Ovary (tissue), 9 donors: ENCODE results near the gene SSU72. TPM values are rescaled to one million over a fixed set of nuclear protein-coding genes. Genes with fewer than 3 reads are reported as not detected.
"Not testable (repeated sequence)": the region's sequence is repeated elsewhere in the genome, so short reads cannot be mapped to it uniquely, and the experiment has no call there.

Experiments
- DNase-seq, 5 donors: peaks; one replicate each; pipeline ENCODE4 v3.0.0-alpha.2; 2019 to 2020
- H3K27ac ChIP-seq, 2 donors: fragments of 200-600 bp; one replicate each; pipeline versions ENCODE4 v1.5.1 to v1.8.0; 2019 to 2022
- H3K27me3 ChIP-seq: fragments of 200-600 bp; one replicate; pipeline ENCODE4 v1.8.0; 2022
- H3K36me3 ChIP-seq: fragments of 200-600 bp; sonication (generic); one replicate; pipeline ENCODE4 v1.5.1; 2019
- H3K4me1 ChIP-seq: one replicate; pipeline ENCODE4 v1.8.1; 2013; ENCODE audit warnings: mild to moderate bottlenecking, moderate library complexity; ENCODE audit not compliant: insufficient read depth
- H3K4me3 ChIP-seq: fragments of 200-600 bp; sonication (generic); one replicate; pipeline ENCODE4 v1.5.1; 2017
- H3K9me3 ChIP-seq, 2 donors: fragments of 200-600 bp in 1 of 2; sonication (generic) in 1 of 2; one replicate each; pipeline versions ENCODE4 v1.5.1 to v1.8.1; 2013 to 2019; ENCODE audit warnings: mild to moderate bottlenecking in 1 of 2, moderate library complexity in 1 of 2
- EP300 ChIP-seq: sonication (generic); formaldehyde crosslinking; IDR thresholded peaks from one replicate; pipeline ENCODE4 v1.6.1; 2017; ENCODE audit warnings: antibody characterized with exemption
- POLR2A ChIP-seq: fragments of 450-650 bp; IDR thresholded peaks from one replicate; pipeline ENCODE4 v1.6.1; 2017; ENCODE audit warnings: antibody characterized with exemption, mild to moderate bottlenecking, moderate library complexity
- WGBS, 3 donors: extraction: QIAGEN DNeasy Blood & Tissue Kit in 1 of 3; methylation state at CpG; one replicate each; pipeline versions ENCODE4 v1.1.5 to v1.1.7; 2013 to 2017; 5-methylcytosine and 5-hydroxymethylcytosine counted together
- intact Hi-C, 4 donors: fragments of 100-400 bp; cut with DNase I; formaldehyde crosslinking; loops; one replicate each; pipeline versions ENCODE4 v1.11.0 to v1.15.1; 2022 to 2023
- polyA plus RNA-seq, 2 donors: library from polyadenylated mRNA; stranded (reverse); fragments of 200-250 nt in 1 of 2; fragments of 350-450 nt in 1 of 2; fragmentation: Illumina TruSeq in 1 of 2; extraction: RNeasy Lipid Tissue Mini Kit (QIAGEN cat#74804) in 1 of 2; gene quantifications; one replicate each; pipeline ENCODE4 v1.2.3, GENCODE V29; 2013 to 2014
- total RNA-seq, 7 donors: library from RNA; depleted of rRNA in 2 of 7; stranded (reverse); fragments of >200 nt in 2 of 7; fragmentation: NEBNext Ultra II Directional in 3 of 7; extraction: Animal tissue kit (Norgen Biotek cat#: 25700) in 3 of 7; gene quantifications; one replicate each; pipeline versions ENCODE4 v1.1.0 to v1.2.4, GENCODE V29; 2016 to 2023
- TF ChIP-seq, protein P1 (sequence below), 3 donors: fragments of 450-650 bp in 2 of 3; fragments of 200-600 bp in 1 of 3; IDR thresholded peaks; one replicate each; pipeline versions ENCODE4 v1.5.1 to v1.8.0; 2016 to 2022; ENCODE audit warnings: antibody characterized with exemption in 3 of 3, mild to moderate bottlenecking in 1 of 3
- donor health status: DM: no; HTN: no; CAD: no; lungs with moderate emphysema.
- donor health status: DM: no; HTN: no; CAD: no.
- donor health status: Bipolar disorder and iron deficiency.
- donor health status: DM: yes; HTN: yes; CAD: no.
- donor health status: DM: no; HTN: no; CAD: no.
- donor health status: DM: yes; HTN: yes; CAD: no.

Gene SSU72
- total and polyA plus RNA-seq, 9 donors = 72.3 to 119 (median 110) TPM

DNA sequence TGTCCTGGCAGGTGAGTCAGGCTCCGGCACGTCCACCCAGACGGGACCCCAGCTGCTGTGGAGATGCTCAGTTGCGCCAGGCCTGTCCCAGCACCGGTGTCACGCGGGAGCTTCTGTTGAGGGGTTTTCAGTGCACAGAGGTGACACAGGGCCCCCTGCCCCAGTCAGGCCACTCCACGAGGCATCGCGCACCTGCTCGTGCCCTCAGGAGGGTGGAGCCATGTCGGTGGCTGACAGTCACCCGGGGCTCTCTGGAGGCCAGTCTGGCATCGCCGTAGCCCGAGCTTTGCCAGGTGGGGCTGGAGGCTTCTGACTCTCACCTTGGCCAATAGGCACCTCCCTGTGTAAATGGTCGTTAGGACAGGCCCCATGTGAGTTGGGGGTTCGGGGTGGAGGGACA, 45.3 kb downstream of the SSU72 start:
- no peaks in the 10 kb centered on the region for H3K36me3 ChIP-seq
- DNase-seq = no peak
- TF ChIP-seq EP300 = no peak
- TF ChIP-seq POLR2A = no peak
- TF ChIP-seq, protein P1, sequence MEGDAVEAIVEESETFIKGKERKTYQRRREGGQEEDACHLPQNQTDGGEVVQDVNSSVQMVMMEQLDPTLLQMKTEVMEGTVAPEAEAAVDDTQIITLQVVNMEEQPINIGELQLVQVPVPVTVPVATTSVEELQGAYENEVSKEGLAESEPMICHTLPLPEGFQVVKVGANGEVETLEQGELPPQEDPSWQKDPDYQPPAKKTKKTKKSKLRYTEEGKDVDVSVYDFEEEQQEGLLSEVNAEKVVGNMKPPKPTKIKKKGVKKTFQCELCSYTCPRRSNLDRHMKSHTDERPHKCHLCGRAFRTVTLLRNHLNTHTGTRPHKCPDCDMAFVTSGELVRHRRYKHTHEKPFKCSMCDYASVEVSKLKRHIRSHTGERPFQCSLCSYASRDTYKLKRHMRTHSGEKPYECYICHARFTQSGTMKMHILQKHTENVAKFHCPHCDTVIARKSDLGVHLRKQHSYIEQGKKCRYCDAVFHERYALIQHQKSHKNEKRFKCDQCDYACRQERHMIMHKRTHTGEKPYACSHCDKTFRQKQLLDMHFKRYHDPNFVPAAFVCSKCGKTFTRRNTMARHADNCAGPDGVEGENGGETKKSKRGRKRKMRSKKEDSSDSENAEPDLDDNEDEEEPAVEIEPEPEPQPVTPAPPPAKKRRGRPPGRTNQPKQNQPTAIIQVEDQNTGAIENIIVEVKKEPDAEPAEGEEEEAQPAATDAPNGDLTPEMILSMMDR (IDR thresholded peaks at IDR 0.05) = no peak
- WGBS, 3 donors = 97% methylated on average over 13 to 18 of the region's 18 CpGs
- no peaks in the 10 kb centered on the region for H3K27me3 ChIP-seq
- H3K4me3 ChIP-seq = no peak overlapping the region
- intact Hi-C loops = no loop called here
- H3K4me1 ChIP-seq = peaks cover 3% of the 10 kb centered on the region
- peaks cover 0 to 5% of the 10 kb centered on the region in 2 donors for H3K9me3 ChIP-seq
- H3K27ac ChIP-seq = no peak overlapping the region

DNA sequence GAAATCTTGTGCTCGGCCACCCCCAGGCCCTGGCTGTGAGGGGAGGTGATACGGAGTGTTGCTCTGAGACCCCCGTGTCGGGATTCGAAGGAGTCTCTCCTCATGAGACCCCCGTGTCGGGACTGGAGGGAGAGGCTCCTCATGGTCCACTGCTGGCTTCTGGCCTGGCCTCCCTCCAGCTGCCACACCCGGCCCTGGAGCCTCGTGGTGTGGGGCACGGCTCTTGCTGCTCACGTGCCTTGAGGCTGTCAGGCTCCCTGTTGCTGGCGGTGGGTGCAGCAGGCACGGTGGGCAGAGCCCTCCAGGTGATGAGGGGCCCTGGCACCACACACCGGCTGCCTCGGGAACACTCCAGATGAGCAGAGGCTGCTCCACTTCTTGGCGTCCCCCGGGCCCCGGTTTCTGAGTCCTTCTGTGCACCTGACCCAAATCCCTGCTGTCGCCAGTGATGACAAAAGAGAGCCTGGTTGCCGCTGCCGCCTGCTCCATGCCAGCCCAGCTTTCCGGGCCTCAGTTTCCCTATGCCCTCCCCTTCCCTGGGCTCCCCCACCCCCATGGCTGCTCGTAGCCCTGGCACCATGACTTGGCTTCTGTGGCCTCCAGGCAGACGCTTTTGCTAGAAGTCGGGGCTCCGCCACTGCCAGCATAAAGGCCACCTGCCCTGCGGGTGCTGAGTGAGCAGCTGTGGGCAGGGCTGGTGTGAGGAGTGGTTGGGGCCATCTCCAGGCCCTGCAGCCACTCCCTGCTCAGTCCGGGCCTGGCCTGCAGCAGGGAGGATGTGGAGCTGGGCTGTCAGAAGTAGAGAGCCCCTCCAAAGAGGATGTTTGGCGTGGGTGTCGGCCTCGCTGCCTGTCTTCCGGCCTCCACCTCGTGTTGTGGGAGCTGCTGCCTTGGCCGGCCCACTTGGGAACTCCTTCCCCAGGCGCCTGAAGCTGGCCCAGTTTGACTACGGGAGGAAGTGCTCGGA, 46.1 kb downstream of the SSU72 start:
- H3K27me3 ChIP-seq = no peaks in the 10 kb centered on the region
- H3K36me3 ChIP-seq = no peaks in the 10 kb centered on the region
- H3K4me3 ChIP-seq = no peak overlapping the region
- no peak overlapping the region for H3K27ac ChIP-seq
- H3K4me1 ChIP-seq = peaks cover 3% of the 10 kb centered on the region
- H3K9me3 ChIP-seq = peaks cover 0 to 5% of the 10 kb centered on the region in 2 donors
- intact Hi-C loops = no loop called here
- no peak for TF ChIP-seq POLR2A
- TF ChIP-seq EP300 = no peak
- TF ChIP-seq, protein P1 (IDR thresholded peaks at IDR 0.05) = no peak
- no peak for DNase-seq
- 81 to 87% (median 85%) methylated on average over 28 to 37 of the region's 37 CpGs for WGBS, 3 donors

DNA sequence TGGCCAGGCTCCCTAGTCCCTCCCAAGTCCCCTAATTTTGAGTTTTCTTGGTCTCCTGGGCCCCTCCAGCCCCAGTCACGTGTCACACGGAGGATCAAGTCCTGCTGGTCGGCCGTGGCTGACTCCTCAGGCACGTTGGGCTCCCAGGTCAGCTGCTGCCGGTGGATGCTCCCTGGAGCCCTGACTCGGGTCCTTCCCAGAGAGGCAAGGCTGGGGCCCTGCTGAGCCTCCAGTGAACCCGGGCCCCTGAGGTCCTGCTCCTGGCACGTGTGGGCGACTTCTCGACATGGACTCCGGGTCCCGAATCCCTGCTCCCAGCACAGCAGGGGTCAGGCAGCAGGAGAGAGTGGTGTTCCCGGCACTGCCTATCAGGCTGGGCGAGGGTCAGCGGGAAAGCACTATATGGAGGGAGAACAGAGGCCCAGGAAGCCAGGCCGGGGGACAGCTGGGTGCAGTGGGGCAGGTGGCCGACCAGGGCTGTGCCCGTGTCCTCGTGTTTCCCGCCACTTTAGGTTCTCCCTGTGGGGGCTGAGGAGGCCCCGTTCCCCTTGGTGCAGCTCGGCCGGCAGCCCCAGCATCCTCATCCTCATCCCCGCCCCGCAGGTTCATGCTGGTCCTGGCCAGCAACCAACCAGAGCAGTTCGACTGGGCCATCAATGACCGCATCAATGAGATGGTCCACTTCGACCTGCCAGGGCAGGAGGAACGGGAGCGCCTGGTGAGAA, 47.4 kb downstream of the SSU72 start:
- intact Hi-C loops = no loop called here
- no peak overlapping the region for H3K4me3 ChIP-seq
- no peaks in the 10 kb centered on the region for H3K36me3 ChIP-seq
- WGBS, 3 donors = 86 to 89% (median 88%) methylated on average over 28 to 31 of the region's 31 CpGs
- no peaks in the 10 kb centered on the region for H3K4me1 ChIP-seq
- H3K27me3 ChIP-seq = no peaks in the 10 kb centered on the region
- peak in 1 of 5 donors; percentile 20 for DNase-seq
- TF ChIP-seq POLR2A = no peak
- TF ChIP-seq, protein P1 (IDR thresholded peaks at IDR 0.05) = no peak
- H3K9me3 ChIP-seq = peaks cover 0 to 5% of the 10 kb centered on the region in 2 donors
- H3K27ac ChIP-seq = no peak overlapping the region

DNA sequence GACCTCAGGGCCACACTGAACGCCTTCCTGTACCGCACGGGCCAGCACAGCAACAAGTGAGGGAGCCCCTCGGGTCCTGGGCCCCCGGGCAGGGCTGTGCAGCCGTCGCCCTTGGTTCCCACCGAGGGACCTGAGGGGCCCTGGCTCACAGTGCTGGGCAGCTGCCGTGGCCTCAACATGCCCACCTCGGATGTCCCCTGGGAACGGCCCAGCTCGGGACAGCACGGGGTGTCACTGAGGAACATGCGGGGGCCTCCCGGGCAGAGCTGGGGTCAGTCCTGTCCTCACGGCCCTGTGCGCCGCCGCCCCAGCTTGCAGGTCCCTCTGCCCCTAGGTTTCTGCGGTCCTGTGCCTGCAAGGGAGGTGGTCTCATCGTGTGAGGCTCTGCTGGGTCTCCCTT, 48.2 kb downstream of the SSU72 start:
- DNase-seq = peak in 1 of 5 donors; percentile 23
- intact Hi-C loops, H3K36me3 ChIP-seq, H3K4me1 ChIP-seq, H3K9me3 ChIP-seq, H3K27me3 ChIP-seq, H3K4me3 ChIP-seq, H3K27ac ChIP-seq: not testable (repeated sequence)
- WGBS, 3 donors = 80 to 91% (median 91%) methylated on average over 1 to 16 of the region's 21 CpGs

DNA sequence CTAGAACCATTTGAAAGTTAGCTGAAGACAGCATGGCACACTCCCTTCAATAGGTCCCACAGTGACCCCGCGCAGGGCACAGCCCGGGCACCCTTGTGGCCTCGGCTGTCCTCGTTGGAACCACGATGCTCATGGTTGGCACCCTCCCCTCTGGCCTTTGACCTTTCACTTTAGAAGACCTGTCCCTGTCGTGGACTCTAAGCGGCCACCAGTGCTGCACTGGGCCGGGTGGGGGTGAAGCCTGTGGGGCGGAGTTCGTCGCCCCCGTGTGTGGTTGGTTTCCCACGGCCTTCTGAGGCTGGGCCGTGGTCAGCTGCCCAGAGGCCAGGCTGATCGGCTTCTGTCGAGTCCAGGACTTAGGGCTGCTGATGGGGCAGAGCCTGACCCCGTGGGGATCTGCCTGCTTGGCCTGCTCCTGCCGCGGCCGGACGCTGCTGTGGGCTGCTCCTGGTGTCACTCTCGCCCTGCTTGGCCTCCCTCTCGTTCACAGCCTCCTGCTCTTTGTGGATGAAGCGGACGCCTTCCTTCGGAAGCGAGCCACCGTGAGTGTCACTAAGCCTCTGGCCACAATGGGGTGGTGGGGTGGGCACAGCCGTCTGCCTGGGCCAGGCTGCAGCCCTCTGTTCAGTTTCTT, 49.8 kb downstream of the SSU72 start:
- DNase-seq, H3K9me3 ChIP-seq, H3K27ac ChIP-seq, H3K27me3 ChIP-seq, intact Hi-C loops, H3K36me3 ChIP-seq, H3K4me3 ChIP-seq, H3K4me1 ChIP-seq: not testable (repeated sequence)
- WGBS, 3 donors = 86 to 90% (median 90%) methylated on average over 26 to 30 of the region's 30 CpGs

DNA sequence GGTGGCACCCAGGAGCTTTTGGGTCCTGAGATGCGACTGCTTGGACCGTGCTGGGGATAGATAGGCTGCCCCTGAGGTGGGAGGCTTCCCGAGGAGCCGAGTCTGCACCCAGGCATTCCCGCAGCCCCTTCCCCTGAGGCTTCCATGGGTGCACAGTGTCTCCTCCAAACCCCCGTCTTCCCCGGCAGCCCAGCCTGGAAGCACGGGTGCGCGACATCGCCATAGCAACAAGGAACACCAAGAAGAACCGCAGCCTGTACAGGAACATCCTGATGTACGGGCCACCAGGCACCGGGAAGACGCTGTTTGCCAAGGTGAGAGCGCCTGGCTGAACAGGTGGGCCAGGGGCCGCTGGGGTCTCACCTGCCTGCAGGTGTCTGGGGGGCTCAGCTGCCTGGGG, 51.0 kb downstream of the SSU72 start:
- H3K27ac ChIP-seq, H3K4me1 ChIP-seq, H3K9me3 ChIP-seq, H3K27me3 ChIP-seq, H3K4me3 ChIP-seq, DNase-seq, H3K36me3 ChIP-seq, intact Hi-C loops: not testable (repeated sequence)
- WGBS, 3 donors = 87% methylated on average over 17 of the region's 17 CpGs

DNA sequence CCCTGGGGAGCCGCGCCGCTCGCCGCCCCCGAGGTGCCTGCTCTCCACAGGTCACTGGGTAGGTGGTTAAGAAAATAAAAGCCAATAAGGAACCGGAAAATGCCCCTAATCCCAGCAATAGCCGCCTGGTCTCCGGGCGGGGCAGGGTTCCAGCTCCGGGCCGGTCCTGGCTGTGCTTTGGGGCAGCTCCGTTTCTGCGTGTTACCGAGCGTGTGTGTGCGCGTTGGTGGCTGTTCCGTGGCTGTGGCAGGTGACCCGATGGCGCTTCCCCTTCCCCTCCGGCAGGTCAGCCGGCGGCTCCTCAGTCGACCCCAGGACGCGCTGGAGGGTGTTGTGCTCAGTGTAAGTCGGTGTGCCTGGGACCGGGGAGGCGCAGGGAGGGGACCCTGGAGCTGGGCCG, 51.4 kb downstream of the SSU72 start:
- peak in 2 of 5 donors; percentile 18 to 21 for DNase-seq
- WGBS, 3 donors = 92 to 97% (median 94%) methylated on average over 30 to 31 of the region's 31 CpGs
- H3K27me3 ChIP-seq, H3K9me3 ChIP-seq, intact Hi-C loops, H3K36me3 ChIP-seq, H3K4me3 ChIP-seq, H3K27ac ChIP-seq, H3K4me1 ChIP-seq: not testable (repeated sequence)

DNA sequence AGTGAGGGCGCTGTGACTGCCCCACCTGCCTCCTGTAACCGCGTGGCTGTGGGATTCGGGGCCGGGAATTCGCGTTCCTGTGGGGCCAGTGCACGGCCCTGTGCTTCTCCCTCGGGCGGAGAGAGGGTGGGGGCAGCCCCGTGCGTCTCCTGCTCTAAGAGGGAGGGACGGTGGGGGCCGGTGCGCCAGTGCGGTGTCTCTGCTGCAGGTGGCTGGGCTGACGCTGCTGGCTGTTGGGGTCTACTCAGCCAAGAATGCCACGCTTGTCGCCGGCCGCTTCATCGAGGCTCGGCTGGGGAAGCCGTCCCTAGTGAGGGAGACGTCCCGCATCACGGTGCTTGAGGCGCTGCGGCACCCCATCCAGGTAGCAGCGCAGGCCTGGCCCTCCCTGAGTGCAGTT, 52.1 kb downstream of the SSU72 start:
- H3K9me3 ChIP-seq, intact Hi-C loops, H3K36me3 ChIP-seq, H3K27me3 ChIP-seq, H3K4me1 ChIP-seq, DNase-seq, H3K27ac ChIP-seq, H3K4me3 ChIP-seq: not testable (repeated sequence)
- WGBS, 3 donors = 89 to 93% (median 90%) methylated on average over 27 to 30 of the region's 30 CpGs
